ENCODE measurements around the gene PTPRG. TPM values are rescaled to one million over a fixed set of nuclear protein-coding genes. Genes with fewer than 3 reads are reported as not detected.

PTPRG gene
- total RNA-seq (2021): 11.5 and 11.7 TPM in 2 replicates
- Bru-seq, nascent RNA: percentile 59 among the genes with signal in this experiment
- percentile 55 among the genes with signal in this experiment for BruChase-seq, experiment 1, labeled RNA remaining after a 2-hour chase
- BruChase-seq, experiment 2, labeled RNA remaining after a 6-hour chase: percentile 61 among the genes with signal in this experiment
- long read RNA-seq, partial matches to known transcripts: 1 of 4 reads
- long read RNA-seq, other reads (novel, unspliced or antisense): 3 of 4 reads

DNA sequence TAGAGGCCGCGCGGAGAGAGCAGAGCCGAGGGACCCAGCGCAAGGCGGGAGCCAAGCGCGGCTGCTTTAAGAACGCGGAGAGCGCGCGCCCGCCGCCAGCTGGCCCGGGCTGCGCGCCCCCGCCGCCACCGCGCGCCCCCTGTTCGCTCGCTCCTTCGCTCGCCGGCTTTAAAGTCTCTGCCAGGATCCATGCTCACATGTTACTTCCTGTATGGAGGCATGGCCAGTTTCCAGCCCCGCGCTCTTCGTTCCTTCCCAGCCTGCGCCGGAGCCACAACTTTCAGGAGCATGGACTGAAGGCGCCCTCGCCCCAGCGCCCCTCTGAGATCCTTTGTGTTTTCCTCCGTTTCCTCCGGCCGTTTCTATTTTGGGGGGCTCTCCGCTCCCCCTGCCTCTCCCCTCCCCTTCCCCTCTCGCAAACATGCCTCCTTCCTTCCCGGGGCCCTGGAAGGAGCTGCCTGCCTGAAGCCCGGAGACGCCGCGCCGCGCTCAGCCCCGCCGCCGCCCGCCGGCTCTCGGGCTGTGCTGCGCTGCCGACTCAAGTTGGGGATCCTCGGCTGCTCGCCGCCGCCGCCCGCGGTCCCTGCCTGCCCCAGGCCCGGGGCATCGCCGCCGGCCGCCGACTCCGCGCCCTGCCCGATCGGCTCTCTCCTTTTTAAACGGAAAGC, at the start of gene PTPRG:
Gene PTPRG (plus strand): TSS at position 198 of the 668 bp plus-strand sequence. CDS start 717 bp downstream, outside the sequence.
- Histone ChIP-seq H3K9me3 (ENCODE audit: low read depth, low read length, poor library complexity, severe bottlenecking) (no peaks in the 10 kb centered on the region), H3K4me3 (ENCODE audit: low read depth, low read length, poor library complexity, severe bottlenecking) (peak within 1 kb of the TSS; percentile 65), H3K4me1 (ENCODE audit: insufficient read depth, low read length, poor library complexity, severe bottlenecking) (peaks cover 13% of the 10 kb centered on the region), H3K27me3 (replicated peaks; ENCODE audit: insufficient read depth, low read depth, low read length, poor library complexity) (no peaks in the 10 kb centered on the region), H3K36me3 (ENCODE audit: insufficient read depth, low read length, poor library complexity, severe bottlenecking) (no peaks in the 10 kb centered on the region), H3K27ac (ENCODE audit: low read depth, low read length, poor library complexity, severe bottlenecking) (peak within 1 kb of the TSS; percentile 97)
- TSS peak; percentile 33 for BruUV-seq (replicated peaks)
- intact Hi-C loops (cut with micrococcal nuclease; ENCODE audit: unreplicated experiment): loop anchor here (5.0 to 10.0 kb wide), 5 partner anchors 126 to 626 kb away; no protein-coding TSS in a partner anchor
- TF ChIP-seq, protein P1, sequence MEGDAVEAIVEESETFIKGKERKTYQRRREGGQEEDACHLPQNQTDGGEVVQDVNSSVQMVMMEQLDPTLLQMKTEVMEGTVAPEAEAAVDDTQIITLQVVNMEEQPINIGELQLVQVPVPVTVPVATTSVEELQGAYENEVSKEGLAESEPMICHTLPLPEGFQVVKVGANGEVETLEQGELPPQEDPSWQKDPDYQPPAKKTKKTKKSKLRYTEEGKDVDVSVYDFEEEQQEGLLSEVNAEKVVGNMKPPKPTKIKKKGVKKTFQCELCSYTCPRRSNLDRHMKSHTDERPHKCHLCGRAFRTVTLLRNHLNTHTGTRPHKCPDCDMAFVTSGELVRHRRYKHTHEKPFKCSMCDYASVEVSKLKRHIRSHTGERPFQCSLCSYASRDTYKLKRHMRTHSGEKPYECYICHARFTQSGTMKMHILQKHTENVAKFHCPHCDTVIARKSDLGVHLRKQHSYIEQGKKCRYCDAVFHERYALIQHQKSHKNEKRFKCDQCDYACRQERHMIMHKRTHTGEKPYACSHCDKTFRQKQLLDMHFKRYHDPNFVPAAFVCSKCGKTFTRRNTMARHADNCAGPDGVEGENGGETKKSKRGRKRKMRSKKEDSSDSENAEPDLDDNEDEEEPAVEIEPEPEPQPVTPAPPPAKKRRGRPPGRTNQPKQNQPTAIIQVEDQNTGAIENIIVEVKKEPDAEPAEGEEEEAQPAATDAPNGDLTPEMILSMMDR (conservative IDR thresholded peaks at IDR 0.05; ENCODE audit: low read depth, low read length): no peak
- no peak for TF ChIP-seq EZH2 (IDR thresholded peaks at IDR 0.05; ENCODE audit: borderline replicate concordance, low read depth, low read length, poor library complexity, severe bottlenecking)
- peak; percentile 88 for DNase-seq (ENCODE audit: low spot score)
- POLR2A ChIA-PET (ENCODE audit: low non-redundant PET): interaction anchor here (0.6 to 0.7 kb wide), 3 partner anchors 9 to 139 kb away, joined by 5 to 10 read pairs (median 7); no protein-coding TSS in a partner anchor
- CTCF ChIA-PET: no interaction called here

DNA sequence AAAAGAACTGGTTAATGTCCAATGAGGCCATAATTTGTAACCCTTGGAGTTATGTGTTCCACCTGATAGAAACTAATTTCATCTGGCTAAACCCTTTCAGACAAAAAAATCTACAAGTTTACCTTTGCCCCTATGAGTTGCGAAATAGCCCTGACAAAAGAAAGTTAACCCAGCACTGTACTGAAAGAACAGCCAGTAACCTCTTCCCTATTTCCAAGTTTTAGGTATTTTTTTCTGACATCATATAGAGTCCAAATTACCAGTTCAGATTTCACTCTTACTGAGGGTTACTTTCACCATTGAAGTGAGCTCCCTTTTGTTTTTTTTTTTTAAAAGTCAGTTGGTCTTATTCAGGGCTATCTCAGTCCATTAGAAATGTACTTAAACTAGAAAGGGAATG, 42.8 kb upstream of the PTPRG start:
- intact Hi-C loops (cut with micrococcal nuclease; ENCODE audit: unreplicated experiment): no loop called here
- Histone ChIP-seq H3K9me3 (ENCODE audit: low read depth, low read length, poor library complexity, severe bottlenecking) (no peaks in the 10 kb centered on the region), H3K27ac (ENCODE audit: low read depth, low read length, poor library complexity, severe bottlenecking) (no peak overlapping the region), H3K27me3 (replicated peaks; ENCODE audit: insufficient read depth, low read depth, low read length, poor library complexity) (no peaks in the 10 kb centered on the region), H3K4me3 (ENCODE audit: low read depth, low read length, poor library complexity, severe bottlenecking) (no peak overlapping the region), H3K36me3 (ENCODE audit: insufficient read depth, low read length, poor library complexity, severe bottlenecking) (no peaks in the 10 kb centered on the region), H3K4me1 (ENCODE audit: insufficient read depth, low read length, poor library complexity, severe bottlenecking) (no peaks in the 10 kb centered on the region)
- TF ChIP-seq EZH2 (IDR thresholded peaks at IDR 0.05; ENCODE audit: borderline replicate concordance, low read depth, low read length, poor library complexity, severe bottlenecking): no peak
- TF ChIP-seq, protein P1 (conservative IDR thresholded peaks at IDR 0.05; ENCODE audit: low read depth, low read length): no peak
- POLR2A ChIA-PET (ENCODE audit: low non-redundant PET): no interaction called here
- no peak for DNase-seq (ENCODE audit: low spot score)
- CTCF ChIA-PET: no interaction called here
- BruUV-seq (replicated peaks): no TSS peak

DNA sequence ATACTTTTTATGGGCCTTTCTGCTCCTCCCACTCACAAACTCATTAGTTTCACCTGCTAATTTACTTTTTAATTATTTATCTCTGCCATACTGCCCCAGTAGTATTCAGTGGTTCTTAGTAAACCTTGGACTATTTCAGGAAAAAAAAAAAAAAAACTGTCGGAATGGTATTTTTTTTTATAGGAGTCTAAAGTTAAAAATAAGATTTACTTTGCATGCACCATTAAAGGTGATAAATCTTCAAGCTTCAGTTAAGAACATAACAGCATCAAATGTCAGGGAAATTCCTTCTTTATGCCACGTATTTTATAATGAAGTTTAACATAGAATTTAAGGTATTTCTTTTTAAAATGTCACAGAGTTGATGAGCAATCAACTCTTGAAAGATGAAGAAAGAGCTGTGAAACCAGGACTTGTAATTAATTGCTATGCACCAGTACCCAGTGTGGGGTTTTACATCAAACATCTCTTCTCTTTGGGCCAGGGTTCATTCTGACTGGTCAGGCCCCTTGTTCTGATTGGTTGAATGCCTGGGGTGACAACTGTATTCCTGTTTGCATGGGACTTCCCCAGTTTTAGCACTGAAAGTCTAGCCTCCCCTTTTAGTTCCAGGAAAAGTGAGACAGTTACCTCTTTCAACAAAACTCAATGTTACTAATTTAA, 40.3 kb upstream of the PTPRG start:
- CTCF ChIA-PET: no interaction called here

More for the DNA sequence above, 40.3 kb upstream of the PTPRG start:
- TF ChIP-seq EZH2 (IDR thresholded peaks at IDR 0.05; ENCODE audit: borderline replicate concordance, low read depth, low read length, poor library complexity, severe bottlenecking): no peak
- TF ChIP-seq, protein P1 (conservative IDR thresholded peaks at IDR 0.05; ENCODE audit: low read depth, low read length): no peak
- Histone ChIP-seq H3K4me3 (ENCODE audit: low read depth, low read length, poor library complexity, severe bottlenecking) (no peak overlapping the region), H3K4me1 (ENCODE audit: insufficient read depth, low read length, poor library complexity, severe bottlenecking) (no peaks in the 10 kb centered on the region), H3K27me3 (replicated peaks; ENCODE audit: insufficient read depth, low read depth, low read length, poor library complexity) (no peaks in the 10 kb centered on the region), H3K36me3 (ENCODE audit: insufficient read depth, low read length, poor library complexity, severe bottlenecking) (no peaks in the 10 kb centered on the region), H3K27ac (ENCODE audit: low read depth, low read length, poor library complexity, severe bottlenecking) (no peak overlapping the region), H3K9me3 (ENCODE audit: low read depth, low read length, poor library complexity, severe bottlenecking) (no peaks in the 10 kb centered on the region)
- POLR2A ChIA-PET (ENCODE audit: low non-redundant PET): no interaction called here
- DNase-seq (ENCODE audit: low spot score): no peak
- BruUV-seq (replicated peaks): no TSS peak
- intact Hi-C loops (cut with micrococcal nuclease; ENCODE audit: unreplicated experiment): no loop called here
